Activated gamma-delta T cell treated with Interleukin-2 at 50 U/mL for 16 hours (primary cell): Measurements from ENCODE around the gene MGST2.

Experiments used
- DNase-seq: peaks from one replicate; pipeline ENCODE4 v3.0.0-alpha.2; 2020

The MGST2 gene

DNA sequence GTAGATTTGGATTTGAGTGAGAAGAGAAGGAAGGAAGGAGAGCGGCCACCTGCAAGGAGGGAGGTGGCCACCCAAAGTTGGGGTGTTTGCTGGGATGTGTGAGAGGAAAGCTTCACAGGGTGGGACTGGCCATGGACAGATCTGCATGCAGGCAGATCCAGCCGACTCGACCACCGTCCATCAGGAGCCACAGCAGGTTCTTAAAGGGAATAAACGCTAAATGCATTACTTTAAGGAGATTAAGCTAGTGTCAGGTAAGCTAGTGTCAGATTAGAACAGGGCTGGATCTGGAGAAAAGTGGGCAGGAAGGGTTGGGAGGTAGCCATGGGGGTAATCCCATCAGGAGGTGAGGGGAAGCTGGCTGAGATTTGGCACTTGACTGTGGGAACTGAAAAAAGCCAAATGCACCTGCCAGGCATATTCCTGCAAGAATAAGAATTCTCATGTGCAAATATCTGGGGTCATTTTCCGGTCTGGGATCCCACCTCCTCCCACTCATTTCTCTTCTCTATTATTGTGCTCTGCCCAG, 79.6 kb downstream of the MGST2 start:
- no peak for DNase-seq

DNA sequence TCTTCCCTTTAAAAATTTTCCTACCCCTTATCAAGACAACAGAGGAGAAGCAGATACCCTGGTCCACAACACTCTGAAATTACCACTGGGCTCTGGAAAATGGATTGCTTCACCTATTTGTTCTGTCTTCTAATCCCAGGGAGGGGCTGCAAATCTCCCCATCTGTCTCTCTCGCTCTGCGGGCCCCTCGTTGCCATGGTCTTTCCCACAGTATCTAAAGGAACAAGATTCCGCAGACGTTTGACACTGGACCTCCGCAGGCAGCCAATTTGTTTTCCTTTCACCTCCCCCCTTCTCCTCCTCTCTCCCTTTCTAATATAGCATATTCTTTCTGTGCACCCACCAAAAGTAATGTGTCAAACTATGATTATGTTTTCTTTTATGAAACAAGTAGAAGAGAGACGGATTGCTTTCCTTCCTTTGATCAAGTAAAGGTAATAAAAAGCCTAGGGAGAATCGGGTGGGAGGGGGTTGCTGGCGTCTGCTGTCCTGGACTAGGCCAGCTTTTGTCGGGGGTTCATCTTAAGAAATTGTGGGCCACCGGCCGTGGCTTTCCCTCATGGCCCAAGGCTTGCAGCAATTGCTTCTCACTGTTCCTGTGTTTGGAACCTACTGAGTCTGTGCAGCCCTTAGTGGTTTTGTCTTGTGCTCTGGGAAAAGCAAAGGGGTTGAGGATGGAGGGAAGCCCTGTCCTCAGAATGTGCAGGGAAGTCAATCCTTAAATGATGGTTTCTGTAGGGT, 81.0 kb downstream of the MGST2 start:
- no peak for DNase-seq

DNA sequence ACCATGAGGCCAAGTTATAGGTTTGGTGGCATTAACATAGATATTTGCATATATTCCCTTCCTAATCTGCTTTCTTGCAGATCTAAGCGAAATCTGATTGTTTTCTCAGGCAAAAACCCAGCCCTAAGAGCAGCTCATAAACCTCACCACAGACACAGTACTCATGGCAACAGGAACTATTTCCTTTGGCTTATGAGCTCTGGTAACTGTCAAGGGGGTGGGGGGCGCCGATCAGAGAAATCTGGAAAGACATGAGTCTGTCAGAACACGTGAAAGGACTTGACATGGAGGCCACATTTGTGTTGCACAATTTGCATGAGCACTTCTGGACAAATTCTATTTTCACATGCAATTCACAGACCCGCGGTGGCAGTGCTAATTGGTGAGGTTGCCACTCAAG, 83.7 kb downstream of the MGST2 start:
- no peak for DNase-seq

DNA sequence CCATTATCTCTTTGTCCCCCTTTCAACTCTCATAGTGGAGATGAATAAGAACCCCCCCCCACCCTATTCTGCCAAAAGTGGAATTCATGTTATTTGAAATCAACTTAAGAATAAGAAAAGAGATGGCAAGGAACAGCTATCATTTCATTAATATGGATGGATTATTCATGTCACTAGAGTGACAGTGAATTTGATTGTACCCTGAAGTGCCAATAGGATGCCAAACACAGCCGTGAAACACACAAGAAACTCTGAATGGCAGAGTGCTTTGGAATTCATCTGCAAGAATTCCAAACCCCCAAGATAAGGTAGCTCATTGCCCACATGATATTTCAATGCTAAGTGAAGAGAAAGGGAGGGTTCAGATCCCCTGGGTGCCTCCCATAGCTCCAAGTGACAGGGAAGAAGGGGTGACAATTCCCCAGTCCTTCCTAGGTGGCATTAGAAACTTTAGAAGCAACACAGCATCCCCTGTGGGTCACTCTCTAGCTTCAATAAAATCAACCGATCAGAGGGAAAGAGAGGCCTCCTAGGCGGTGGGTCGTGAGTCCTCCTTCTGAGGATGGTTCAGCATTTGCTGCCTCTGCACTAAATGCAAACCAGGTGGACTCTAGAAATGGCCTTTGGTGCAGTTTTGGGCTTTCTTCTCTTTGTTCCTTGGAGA, 84.3 kb downstream of the MGST2 start:
- DNase-seq, result no peak

DNA sequence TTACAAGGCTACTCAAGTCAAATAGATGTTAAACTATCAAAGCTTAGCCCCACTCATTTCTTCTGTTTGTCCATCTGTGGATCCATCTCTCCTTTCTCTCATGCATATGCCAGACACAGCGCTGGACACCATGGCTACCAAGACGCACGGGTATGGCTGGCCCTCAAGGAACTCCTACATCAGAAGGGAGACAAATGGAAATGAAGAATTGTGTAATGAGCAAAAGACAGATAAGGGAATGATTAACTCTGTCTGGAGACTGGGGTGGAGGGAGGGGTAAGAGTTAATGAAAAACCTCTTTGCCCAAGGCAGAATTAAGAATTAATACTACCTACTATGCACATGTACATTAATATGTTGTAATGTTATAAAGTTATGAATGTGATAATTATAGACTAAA, 88.1 kb downstream of the MGST2 start:
- no peak for DNase-seq
